Caki2 (cell line): ENCODE measurements around the gene CHST11. TPM values are rescaled to one million over a fixed set of nuclear protein-coding genes. Genes with fewer than 3 reads are reported as not detected.
"Not testable (repeated sequence)": the region's sequence is repeated elsewhere in the genome, so short reads cannot be mapped to it uniquely, and the experiment has no call there.

Source experiments
- DNase-seq: peaks from one replicate; pipeline ENCODE4 v3.0.0-alpha.2; 2015; ENCODE audit warnings: low read depth
- in situ Hi-C: cut with HindIII; loops from 2 replicates; pipeline ENCODE4 v1.10.0; 2016; ENCODE audit warnings: low sequenced_read_pairs, low pct_unique_long_range_greater_than_20kb, mixed read lengths
- total RNA-seq: library from RNA; depleted of rRNA; stranded (reverse); fragments of >200 nt; shearing (Covaris generic); gene quantifications from 2 replicates; pipeline ENCODE4 v1.2.3, GENCODE V29; 2014; ENCODE audit warnings: low replicate concordance

The CHST11 gene
- total RNA-seq, 1 experiment from 2014 or later, result 51.3 TPM

- in situ Hi-C loops, result no loop called here
- no peak for DNase-seq
These were observed 143.4 kb downstream of the CHST11 start for GRCh38 chr12:104600036-104600712.

DNA sequence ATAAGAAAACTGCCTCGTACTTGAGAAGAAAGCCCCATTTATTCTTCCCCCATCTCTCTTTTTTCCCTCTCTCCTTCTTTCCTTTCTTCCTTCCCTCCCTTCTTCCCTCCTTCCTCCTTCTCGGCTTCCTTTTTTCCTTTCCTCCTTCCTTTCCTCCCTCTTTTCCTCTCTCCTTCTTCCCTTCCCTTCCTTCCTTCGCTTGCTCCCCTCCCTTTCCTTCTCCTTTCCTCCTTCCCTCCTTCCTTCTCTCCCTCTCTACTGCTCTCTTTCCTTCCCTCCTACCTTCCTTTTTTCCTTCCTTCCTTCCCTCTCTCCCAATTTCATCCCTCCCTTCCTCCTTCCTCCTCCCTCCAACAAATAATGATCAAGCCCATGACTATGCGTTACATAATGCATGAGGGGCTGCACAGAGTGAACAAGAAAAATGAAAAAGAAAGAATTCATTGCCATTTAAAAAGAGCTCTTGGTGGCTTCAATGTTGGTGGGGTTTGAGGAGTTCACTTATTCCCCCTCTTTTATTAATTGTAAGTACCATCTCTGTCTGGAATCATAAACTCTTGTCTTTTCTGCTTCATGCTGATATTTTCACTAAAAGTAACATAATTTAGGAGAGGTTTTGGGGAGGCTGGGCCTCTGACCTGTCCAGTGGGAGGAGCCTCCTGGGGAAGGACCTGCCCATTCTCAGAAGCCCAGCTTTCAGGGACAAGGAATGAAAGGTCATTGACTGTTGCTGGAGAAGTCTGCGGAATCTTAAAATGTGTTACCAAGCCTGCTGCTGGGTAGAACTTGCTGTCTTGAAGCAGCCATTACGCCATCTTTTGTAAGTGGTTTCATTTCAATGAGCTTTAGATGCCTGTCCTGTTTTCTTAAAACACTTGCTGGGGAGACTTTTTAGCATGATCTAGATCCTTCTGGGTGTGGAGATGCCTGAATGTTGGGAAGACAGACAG lies 144.3 kb downstream of the CHST11 start:
- DNase-seq, result no peak
- in situ Hi-C loops, result no loop called here

DNA sequence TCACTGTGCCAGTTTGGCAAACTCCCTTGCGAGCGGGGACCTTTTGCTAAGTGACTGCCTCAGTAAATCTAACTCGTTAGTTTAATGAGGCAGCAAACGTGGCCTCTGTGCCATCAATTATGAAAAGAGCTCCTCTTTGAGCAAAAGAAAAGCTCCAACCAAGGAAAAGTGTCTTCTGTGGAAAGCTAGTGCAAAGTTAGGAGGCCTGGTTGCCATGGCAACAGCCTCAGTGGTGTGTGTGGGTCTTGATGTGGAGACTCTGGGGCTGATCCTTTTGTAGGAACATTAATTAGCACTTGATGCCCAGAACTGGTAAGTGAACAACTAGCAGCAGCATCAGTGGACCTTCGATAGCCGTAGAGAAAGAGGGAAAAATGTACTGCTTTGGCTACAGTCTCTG lies 145.7 kb downstream of the CHST11 start:
- in situ Hi-C loops, result no loop called here
- no peak for DNase-seq

DNA sequence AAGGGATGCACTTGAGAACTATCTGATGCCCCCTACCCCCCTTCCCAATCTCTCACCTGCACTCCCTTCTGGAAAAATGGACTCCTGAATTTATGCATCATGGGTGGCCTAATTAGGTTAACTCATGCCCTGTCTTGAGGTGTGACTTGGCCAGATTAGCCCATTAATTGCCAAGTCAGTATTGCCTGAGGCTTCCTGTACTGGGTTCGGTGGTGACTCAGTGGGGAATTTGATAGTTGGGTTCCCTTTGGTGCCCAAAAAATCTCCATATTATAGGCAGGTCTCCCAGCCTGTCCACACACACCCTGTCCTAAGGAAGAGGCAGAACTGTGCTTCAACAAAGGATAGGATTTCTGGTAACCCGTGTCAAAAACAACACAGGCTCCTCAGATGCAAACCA lies 146.1 kb downstream of the CHST11 start:
- no peak for DNase-seq
- in situ Hi-C loops, result no loop called here

GRCh38 chr12:104603545-104603973 lies 146.8 kb downstream of the CHST11 start:
- DNase-seq, result peak; percentile 76
- in situ Hi-C loops, result no loop called here

GRCh38 chr12:104604070-104604994 lies 147.6 kb downstream of the CHST11 start:
- DNase-seq, result peak; percentile 86
- in situ Hi-C loops, result no loop called here

- DNase-seq, result no peak
These were observed 148.4 kb downstream of the CHST11 start for GRCh38 chr12:104604995-104605675.

DNA sequence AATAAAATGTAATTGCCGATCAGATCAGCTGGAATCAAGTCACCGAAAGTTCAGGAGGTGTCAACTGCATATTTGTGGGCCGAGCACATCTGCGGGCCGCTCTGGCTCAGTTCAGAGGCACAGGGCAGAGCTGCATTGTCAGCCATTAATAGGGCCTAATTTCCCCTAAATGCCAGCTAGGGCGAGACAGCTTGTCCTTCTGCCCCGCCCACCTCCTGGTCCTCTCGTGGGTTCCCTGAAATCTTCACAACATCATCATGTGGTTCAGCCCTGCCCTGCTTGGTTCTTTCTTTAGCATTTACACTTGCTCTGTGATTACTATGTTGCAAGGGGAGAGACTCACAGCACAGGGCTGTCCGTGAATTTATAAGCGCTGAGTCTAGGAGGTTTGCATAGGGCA lies 148.9 kb downstream of the CHST11 start:
- in situ Hi-C loops, result no loop called here
- DNase-seq, result no peak

More at GRCh38 chr12:104604995-104605675, 148.4 kb downstream of the CHST11 start:
- in situ Hi-C loops, result no loop called here

DNA sequence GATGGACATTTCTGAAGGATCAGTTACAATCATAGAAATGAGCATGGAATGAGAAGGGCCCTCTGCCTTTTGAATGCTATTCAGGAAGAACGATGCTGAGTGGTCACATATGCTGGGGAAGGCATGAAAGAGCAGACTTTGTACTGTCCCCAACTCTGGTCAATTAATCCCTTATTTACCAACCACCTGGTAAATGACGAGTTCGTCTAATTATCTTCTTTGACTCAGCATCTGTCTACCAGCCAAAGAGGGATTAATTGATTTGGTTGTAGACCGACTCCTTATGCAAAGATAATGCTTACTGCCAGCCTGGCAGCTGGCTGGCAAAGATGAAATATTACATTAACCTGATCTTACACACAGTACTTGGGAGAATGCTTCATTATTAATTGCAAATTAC lies 152.2 kb downstream of the CHST11 start:
- in situ Hi-C loops, result no loop called here
- DNase-seq, result no peak

GRCh38 chr12:104609445-104609844 lies 152.7 kb downstream of the CHST11 start:
- no peak for DNase-seq
- in situ Hi-C loops, result no loop called here

DNA sequence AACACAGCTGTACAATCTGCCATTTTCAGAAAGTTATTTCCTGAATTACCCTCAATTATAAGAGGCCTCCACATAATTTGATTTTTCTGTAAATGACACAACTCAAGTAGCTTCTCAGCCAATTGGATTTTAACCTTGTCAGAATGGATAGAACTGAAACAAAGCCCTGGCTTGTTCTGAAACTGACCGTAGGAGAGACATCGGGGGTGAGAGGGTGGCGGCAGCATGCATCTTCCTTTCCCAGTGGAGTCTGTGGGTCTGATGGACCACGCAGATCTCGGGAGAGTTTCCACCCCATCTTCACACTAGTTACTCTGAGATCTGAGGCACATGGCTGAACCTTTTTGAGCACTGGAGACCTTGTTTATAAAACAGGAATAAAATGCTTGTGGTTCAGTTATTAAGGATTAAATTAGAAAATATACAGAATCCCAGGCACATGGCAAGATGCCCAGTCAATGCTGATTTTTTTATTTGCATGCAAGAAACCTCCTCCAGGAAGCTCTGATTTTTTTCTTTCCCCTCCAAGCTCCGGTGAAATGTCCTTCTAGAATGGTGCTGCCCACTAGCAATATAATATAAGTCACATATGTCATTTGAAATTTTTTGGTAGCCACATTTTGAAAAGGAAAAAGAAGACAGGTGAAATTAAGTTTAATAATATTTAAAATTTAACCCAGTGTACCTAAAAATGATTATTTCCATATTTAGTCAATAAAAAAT lies 153.9 kb downstream of the CHST11 start:
- DNase-seq, result no peak
- in situ Hi-C loops, result no loop called here

GRCh38 chr12:104611671-104612070 lies 154.9 kb downstream of the CHST11 start:
- no peak for DNase-seq
- in situ Hi-C loops, result no loop called here

GRCh38 chr12:104613372-104613771 lies 156.6 kb downstream of the CHST11 start:
- in situ Hi-C loops, DNase-seq: not testable (repeated sequence)

DNA sequence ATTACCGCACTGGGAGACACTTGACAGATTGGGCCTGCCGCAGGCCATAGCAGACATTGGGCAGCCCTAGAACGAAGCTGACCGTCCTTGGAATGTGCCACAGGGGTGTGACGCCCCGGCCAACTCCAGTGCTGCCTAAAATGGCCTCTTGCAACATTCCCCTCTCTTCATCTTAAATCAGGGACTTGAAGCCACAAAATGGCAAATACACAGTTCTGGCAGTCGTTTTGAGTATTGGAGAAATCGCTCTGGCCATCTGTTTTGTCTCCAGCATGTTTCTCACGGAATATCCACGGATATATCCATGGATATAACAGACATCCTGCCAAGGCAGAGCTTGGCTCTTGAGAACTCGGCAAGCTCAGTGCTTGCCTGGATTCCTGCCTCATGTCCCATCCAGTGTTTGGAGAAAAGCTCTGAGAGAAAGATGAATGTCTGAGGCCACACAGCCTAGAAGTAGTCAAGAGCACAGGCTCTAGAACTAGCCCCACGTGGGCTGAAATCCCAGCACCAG lies 158.4 kb downstream of the CHST11 start:
- in situ Hi-C loops, result no loop called here
- DNase-seq, result no peak

DNA sequence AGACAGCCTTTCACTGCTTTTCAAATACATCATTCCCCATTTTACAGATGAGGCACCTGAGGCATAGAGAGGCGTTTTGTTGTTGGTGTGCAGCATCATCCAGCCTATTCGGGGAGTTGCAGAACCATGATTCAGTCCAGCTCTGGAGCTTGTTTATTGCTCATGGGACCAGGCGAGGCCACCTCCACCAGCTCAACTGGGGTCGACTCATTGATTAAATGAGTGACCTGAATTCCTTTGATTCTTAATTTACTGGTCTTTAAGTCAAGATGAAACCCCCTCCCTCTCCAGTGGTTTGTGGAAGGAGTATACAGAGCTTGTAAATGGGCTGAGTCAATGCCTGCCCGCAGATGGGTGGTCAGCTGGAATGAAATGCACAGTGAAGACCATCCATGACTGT lies 161.9 kb downstream of the CHST11 start:
- in situ Hi-C loops, result no loop called here
- no peak for DNase-seq

GRCh38 chr12:104619305-104619704 lies 162.6 kb downstream of the CHST11 start:
- in situ Hi-C loops, result no loop called here

DNA sequence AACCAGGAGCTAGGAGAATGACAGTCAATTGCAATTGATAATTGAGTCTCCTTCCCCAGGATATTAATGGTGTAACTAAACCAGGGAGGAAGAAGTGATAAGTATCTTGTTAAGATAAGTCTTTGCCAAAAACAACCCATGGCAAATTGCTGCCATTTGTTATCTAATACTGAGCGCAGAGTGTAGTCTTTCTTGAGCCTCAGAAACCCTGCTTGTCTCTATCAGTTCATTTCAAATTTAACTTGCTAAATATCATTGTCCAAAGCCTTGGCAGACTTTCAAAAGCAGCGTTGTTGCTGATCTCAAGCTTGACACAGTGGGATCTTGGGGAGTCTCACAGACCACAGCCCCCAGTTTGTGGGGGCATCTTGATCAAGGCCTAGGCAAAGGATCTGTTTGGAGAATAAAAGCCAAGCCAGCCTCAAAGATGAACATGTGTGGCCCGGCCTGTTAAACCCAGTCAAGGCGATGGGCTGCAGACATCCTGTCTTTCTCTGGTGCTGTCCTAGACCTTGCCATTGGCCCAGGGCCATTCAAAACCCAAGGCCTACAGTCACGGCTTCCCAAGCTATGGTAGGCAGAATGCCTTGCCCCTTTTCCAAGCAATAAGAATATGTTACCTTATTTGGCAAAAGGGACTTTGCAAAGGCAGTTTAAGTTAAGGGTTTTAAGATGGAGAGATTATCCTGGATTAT lies 164.2 kb downstream of the CHST11 start:
- in situ Hi-C loops, result no loop called here
- DNase-seq, result no peak

More at GRCh38 chr12:104619305-104619704, 162.6 kb downstream of the CHST11 start:
- no peak for DNase-seq
